Left cardiac atrium (tissue), 4 donors: ENCODE results near the gene KCNJ11. TPM values are rescaled to one million over a fixed set of nuclear protein-coding genes. Genes with fewer than 3 reads are reported as not detected.

Source experiments
- ATAC-seq, 2 donors: fragments of 200-7000 bp; cut with Tn5 transposase; one replicate each; pipeline ENCODE4 v1.9.1; 2020; ENCODE audit warnings: mild to moderate bottlenecking in 2 of 2, moderate library complexity in 2 of 2
- DNase-seq: peaks from one replicate; pipeline ENCODE4 v3.0.0-alpha.2; 2020
- intact Hi-C, 2 donors: fragments of 100-400 bp; cut with DNase I; formaldehyde crosslinking; loops; one replicate each; pipeline versions ENCODE4 v1.14.1 to v1.15.1; 2022 to 2023
- total RNA-seq, 2 donors: library from RNA; stranded (reverse); fragmentation: NEBNext Ultra II Directional; extraction: Animal tissue kit (Norgen Biotek cat#: 25700); gene quantifications; one replicate each; pipeline ENCODE4 v1.2.1, GENCODE V29; 2021
- donor health status: DM: no; HTN: yes; CAD: no.
- donor health status: DM: no; HTN: yes; CAD: no; lungs with severe emphysema.
- donor health status: DM: yes; HTN: yes; CAD: no.
- donor health status: Dilated cardiomyopathy.

The KCNJ11 gene
- total RNA-seq, 2 donors from 2014 or later: 11.3 to 21.2 TPM

- intact Hi-C loops: no loop called here
Measured at GRCh38 chr11:17411418-17411817, 23.0 kb upstream of the KCNJ11 start.

DNA sequence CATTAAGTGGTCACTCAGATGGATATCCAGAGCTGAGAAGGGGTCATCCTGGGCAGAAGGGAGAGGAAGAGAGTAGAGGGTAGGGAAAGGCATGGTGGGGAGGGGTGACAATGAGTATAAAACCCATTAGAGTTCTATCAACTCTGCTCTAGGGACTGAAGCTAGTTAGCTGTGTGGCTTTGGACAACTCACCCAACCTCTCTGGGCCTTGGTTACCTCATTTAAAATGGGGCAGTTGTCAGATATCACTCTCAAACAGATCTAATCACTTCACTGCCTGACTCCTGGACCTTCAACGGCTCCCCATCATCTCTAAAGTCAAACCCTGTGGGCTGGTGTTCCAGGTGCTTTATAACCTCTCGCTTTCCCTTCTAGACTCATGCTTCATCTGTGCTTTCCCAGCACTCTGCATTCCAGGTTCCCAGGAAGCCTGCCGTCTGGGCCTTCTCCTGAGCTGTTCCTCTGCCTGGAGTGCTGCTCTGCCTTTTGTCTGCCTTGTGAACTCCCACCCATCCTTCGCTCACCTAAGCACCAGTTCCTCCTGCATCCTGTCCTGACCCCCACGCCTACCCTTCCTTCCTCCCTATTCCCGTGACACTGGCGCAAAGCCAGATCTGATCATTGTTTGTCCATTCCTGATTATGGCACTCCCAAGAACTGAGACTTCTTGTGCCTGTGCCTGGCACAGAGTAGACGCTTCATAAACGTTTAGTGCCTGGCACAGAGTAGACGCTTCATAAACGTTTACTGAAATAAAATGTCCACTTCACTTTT is 22.3 kb upstream of the KCNJ11 start:
- intact Hi-C loops: no loop called here
- DNase-seq: no peak
- ATAC-seq: peak in 1 of 2 donors; percentile 25

More at GRCh38 chr11:17411418-17411817, 23.0 kb upstream of the KCNJ11 start:
- ATAC-seq: no peak
- DNase-seq: no peak

GRCh38 chr11:17408641-17409040 is 20.2 kb upstream of the KCNJ11 start:
- DNase-seq (no peak), ATAC-seq (no peak)
- intact Hi-C loops: no loop called here

DNA sequence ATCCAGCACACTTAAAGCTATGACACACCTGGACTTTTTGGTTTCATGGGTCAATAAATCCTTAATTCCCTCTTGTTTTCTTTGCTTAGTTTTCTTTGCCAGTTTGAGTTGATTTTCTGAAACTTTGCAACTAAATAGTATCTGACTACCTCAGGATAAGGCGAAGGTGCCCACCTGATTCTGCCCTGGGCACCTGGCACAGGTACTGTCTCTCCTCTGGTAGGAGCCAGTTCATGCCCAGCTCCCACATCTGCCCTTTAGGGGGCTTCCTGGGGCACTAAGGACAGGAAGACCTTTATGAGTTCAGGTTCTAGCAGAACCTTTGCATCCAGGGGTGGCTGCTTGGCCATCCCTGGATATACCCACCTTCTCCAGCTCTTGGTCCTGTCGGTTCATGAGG is 19.6 kb upstream of the KCNJ11 start:
- intact Hi-C loops: no loop called here
- DNase-seq (no peak), ATAC-seq (no peak)

DNA sequence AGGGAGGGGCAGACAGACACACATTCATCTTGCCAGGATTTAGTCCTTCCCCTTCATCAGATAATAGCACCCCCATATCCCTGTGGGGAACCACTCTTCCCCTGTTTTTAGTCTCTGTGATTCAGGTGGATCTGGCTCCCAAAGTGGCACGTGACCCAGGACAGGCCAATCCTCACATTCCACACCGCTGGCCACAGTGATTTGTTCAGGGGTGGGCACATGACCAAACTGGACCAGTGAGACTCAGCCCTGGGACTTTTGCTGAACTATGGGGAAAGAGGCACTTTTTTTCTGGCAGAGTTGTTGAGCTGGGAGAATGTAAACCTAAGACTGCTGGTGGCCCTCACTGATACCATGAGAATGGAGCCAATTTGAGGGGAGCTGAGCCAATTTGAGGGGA is 19.1 kb upstream of the KCNJ11 start:
- DNase-seq: no peak
- ATAC-seq: no peak
- intact Hi-C loops: no loop called here

DNA sequence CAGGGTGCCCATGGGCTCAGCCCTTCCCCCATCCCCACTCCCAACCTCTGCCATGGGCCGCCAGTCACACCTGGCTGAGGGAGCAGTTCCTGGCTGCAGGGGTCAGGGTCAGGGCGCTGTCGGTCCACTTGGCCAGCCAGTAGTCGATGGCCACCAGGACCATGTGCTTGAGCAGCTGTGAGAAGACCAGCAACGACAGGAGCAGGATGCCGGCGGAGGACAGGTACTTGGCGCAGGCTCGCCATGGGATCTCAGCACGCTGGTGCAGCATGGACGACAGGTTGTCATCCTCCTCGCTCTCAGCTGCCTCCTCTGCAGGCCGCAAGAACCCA is 18.3 kb upstream of the KCNJ11 start:
- no peak for ATAC-seq
- intact Hi-C loops: no loop called here
- DNase-seq: no peak

DNA sequence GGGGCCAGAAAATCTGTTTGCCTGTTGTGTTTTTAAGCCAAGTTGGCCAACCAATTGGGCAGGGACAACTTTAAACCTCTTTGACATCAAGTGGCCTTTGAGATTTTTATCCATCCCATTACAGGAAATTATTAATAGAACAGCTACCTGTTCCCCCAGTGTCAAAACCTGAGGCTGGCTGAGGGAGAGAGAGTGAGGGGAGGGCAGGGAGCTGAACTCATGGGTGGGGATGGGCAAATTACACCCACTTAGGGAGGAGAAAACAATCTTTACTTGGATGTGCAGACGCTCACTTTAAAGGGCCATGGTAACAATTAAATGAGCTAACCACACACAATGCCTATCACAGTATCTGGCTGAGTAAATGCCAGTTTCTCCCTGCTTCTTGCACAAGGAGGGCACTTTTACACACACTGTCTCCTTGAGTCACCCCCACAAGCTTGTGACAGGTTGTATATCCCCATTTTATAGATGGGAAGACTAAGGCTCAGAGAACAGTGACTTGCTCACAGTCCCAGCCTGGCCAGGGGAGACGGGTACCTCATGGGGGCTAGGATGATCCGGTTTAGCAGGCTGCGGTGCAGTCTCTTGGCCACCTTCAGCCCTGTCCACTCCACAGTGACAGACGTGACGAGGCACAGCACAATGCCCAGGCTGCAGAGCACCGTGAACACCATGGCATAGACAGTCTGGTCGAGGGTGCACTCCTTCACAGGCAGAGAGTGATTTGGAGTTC is 17.8 kb upstream of the KCNJ11 start:
- intact Hi-C loops: no loop called here
- no peak for DNase-seq
- no peak for ATAC-seq

- intact Hi-C loops: no loop called here
- DNase-seq: peak; percentile 78
- peak; percentile 93 to 96 for ATAC-seq
Measured at GRCh38 chr11:17405232-17406005, 17.0 kb upstream of the KCNJ11 start.

- ATAC-seq (no peak), DNase-seq (no peak)
- intact Hi-C loops: no loop called here
Measured at GRCh38 chr11:17403980-17404759, 15.7 kb upstream of the KCNJ11 start.

- intact Hi-C loops: no loop called here
- ATAC-seq (no peak), DNase-seq (no peak)
Measured at GRCh38 chr11:17402486-17402885, 14.0 kb upstream of the KCNJ11 start.

GRCh38 chr11:17401841-17402240 is 13.4 kb upstream of the KCNJ11 start:
- intact Hi-C loops: no loop called here
- no peak for DNase-seq
- no peak for ATAC-seq

DNA sequence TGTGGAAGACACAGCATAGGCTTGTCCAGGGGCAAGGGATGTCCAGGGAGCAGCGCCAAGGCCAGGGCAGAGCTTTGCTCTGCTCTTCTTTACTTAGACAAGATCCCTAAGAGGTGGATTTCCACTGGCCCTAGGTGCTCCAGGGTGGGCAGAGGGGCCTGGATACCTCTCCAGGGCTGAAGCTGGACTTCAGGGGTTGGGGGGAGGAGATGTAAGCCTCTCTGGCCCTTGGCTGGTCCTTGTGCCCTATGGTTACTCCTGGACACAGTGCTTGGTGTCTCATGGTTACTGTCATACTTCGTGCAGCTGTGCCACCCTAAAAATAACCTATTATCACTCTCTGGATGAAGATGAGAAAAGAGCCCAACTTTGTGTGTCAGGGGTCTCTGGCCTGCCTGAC is 12.9 kb upstream of the KCNJ11 start:
- intact Hi-C loops: no loop called here
- peak in 1 of 2 donors; percentile 13 for ATAC-seq
- no peak for DNase-seq

- intact Hi-C loops: no loop called here
- no peak for DNase-seq
- no peak for ATAC-seq
Measured at GRCh38 chr11:17400048-17400775, 11.8 kb upstream of the KCNJ11 start.

DNA sequence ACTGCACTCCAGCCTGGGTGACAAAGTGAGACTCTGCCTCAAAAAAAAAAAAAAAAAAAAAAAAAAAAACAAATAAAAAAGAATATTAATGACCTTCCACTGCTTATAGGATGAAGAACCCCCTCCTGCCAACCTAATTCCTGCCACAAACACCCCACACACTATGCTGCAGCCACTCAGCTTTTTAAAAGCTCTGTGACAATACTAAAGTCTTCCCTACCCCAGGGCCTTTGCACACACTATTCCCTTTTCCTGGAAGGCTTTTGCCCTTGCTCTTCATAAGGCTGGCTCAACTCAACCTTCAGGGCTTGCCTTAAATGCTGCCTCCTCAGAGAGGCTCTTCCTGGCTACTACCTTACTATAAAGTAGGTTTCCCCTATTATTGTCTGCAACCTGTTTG is 10.8 kb upstream of the KCNJ11 start:
- no peak for ATAC-seq
- DNase-seq: no peak
- intact Hi-C loops: no loop called here

GRCh38 chr11:17397311-17398002 is 9.0 kb upstream of the KCNJ11 start:
- intact Hi-C loops: no loop called here
- ATAC-seq (no peak), DNase-seq (no peak)

- intact Hi-C loops: no loop called here
- DNase-seq: no peak
Measured at GRCh38 chr11:17396598-17397310, 8.3 kb upstream of the KCNJ11 start.

GRCh38 chr11:17395978-17396377 is 7.5 kb upstream of the KCNJ11 start:
- ATAC-seq (no peak), DNase-seq (no peak)
- intact Hi-C loops: no loop called here

More at GRCh38 chr11:17396598-17397310, 8.3 kb upstream of the KCNJ11 start:
- ATAC-seq: no peak

DNA sequence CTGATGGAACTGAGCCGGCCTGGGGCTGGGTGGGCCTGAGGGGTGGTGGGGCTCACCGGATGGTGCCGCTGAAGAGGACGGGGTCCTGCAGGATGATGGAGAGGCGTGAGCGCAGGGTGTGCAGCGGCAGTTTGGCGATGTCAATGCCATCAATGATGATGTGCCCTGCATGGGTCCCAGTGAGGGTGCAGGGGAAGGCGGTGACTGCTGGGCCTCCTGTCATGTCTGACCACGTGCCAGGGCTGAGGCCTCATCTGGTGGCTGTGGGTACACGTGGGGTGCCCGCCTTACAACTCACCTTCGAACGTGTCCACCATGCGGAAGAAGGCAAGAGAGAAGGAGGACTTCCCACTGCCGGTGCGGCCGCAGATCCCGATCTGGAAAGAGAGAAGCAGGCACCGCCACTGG is 7.1 kb upstream of the KCNJ11 start:
- ATAC-seq (no peak), DNase-seq (no peak)
- intact Hi-C loops: no loop called here
